Measurements from ENCODE around the gene PSMG2. TPM values are rescaled to one million over a fixed set of nuclear protein-coding genes. Genes with fewer than 3 reads are reported as not detected.
A peak's percentile ranks its signal among the peaks of the same experiment; 100 is the strongest.

PSMG2 gene
- total and polyA plus RNA-seq, 2 of the 13 experiments (the other 11 are each of a cell fraction or from before 2014, with no cell fraction given) = 53.4 to 94.8 TPM

DNA sequence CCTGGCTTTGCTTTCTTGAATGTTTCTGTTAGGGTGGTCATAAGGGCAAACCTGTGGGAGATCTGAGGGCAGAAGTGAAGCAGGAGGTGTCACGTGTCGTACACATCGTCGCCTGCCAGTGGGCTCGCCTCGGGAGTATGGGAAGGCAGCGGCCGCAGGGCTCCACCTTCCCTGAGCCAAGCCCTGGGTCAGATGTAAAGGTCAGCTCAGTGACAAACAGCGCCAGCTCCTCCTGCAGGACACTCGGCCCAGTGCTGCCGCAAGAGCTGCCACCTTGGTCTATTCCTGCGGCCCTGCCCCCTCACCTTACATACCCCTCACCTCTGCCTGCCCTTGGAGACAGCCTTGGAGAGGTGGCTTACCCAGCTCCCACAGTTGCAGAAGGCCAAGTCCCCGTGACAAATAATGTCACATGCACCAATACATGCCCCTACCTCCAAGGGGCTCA lies 64.2 kb downstream of the PSMG2 start (continued):
- TF ChIP-seq, protein P1, sequence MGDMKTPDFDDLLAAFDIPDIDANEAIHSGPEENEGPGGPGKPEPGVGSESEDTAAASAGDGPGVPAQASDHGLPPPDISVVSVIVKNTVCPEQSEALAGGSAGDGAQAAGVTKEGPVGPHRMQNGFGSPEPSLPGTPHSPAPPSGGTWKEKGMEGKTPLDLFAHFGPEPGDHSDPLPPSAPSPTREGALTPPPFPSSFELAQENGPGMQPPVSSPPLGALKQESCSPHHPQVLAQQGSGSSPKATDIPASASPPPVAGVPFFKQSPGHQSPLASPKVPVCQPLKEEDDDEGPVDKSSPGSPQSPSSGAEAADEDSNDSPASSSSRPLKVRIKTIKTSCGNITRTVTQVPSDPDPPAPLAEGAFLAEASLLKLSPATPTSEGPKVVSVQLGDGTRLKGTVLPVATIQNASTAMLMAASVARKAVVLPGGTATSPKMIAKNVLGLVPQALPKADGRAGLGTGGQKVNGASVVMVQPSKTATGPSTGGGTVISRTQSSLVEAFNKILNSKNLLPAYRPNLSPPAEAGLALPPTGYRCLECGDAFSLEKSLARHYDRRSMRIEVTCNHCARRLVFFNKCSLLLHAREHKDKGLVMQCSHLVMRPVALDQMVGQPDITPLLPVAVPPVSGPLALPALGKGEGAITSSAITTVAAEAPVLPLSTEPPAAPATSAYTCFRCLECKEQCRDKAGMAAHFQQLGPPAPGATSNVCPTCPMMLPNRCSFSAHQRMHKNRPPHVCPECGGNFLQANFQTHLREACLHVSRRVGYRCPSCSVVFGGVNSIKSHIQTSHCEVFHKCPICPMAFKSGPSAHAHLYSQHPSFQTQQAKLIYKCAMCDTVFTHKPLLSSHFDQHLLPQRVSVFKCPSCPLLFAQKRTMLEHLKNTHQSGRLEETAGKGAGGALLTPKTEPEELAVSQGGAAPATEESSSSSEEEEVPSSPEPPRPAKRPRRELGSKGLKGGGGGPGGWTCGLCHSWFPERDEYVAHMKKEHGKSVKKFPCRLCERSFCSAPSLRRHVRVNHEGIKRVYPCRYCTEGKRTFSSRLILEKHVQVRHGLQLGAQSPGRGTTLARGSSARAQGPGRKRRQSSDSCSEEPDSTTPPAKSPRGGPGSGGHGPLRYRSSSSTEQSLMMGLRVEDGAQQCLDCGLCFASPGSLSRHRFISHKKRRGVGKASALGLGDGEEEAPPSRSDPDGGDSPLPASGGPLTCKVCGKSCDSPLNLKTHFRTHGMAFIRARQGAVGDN (CRISPR knock-in tag; IDR thresholded peaks at IDR 0.05) = peak; percentile 95
- TF ChIP-seq, protein P2, sequence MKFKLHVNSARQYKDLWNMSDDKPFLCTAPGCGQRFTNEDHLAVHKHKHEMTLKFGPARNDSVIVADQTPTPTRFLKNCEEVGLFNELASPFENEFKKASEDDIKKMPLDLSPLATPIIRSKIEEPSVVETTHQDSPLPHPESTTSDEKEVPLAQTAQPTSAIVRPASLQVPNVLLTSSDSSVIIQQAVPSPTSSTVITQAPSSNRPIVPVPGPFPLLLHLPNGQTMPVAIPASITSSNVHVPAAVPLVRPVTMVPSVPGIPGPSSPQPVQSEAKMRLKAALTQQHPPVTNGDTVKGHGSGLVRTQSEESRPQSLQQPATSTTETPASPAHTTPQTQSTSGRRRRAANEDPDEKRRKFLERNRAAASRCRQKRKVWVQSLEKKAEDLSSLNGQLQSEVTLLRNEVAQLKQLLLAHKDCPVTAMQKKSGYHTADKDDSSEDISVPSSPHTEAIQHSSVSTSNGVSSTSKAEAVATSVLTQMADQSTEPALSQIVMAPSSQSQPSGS (CRISPR knock-in tag; IDR thresholded peaks at IDR 0.05) = peak; percentile 17; the same call in 1 of the 2 replicates
- TF ChIP-seq, protein P3, sequence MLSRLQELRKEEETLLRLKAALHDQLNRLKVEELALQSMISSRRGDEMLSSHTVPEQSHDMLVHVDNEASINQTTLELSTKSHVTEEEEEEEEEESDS (CRISPR knock-in tag; IDR thresholded peaks at IDR 0.05; ENCODE audit: borderline replicate concordance) = 0 out of 2 replicates have a peak, but pooled peaks have one; percentile 48
- peak; percentile 54 for TF ChIP-seq GATAD2A (CRISPR knock-in tag; IDR thresholded peaks at IDR 0.05)
- TF ChIP-seq ZFAT (CRISPR knock-in tag; conservative IDR thresholded peaks at IDR 0.05) = no peak
- TF ChIP-seq ZNF652 (CRISPR knock-in tag; IDR thresholded peaks at IDR 0.05; ENCODE audit: borderline replicate concordance, low read depth) = no peak
- no peak for TF ChIP-seq TCF12 (IDR thresholded peaks at IDR 0.05)
- TF ChIP-seq TCF12 (CRISPR knock-in tag; IDR thresholded peaks at IDR 0.05) = no peak
- TF ChIP-seq ZNF552 (CRISPR knock-in tag; IDR thresholded peaks at IDR 0.05; ENCODE audit: borderline replicate concordance) = no peak
- TF ChIP-seq JDP2 (CRISPR knock-in tag; IDR thresholded peaks at IDR 0.05; ENCODE audit: borderline replicate concordance) = no peak
- TF ChIP-seq PHF5A (CRISPR knock-in tag; IDR thresholded peaks at IDR 0.05; ENCODE audit: low read depth, unreplicated experiment) = peak; percentile 40
- TF ChIP-seq, protein P4, sequence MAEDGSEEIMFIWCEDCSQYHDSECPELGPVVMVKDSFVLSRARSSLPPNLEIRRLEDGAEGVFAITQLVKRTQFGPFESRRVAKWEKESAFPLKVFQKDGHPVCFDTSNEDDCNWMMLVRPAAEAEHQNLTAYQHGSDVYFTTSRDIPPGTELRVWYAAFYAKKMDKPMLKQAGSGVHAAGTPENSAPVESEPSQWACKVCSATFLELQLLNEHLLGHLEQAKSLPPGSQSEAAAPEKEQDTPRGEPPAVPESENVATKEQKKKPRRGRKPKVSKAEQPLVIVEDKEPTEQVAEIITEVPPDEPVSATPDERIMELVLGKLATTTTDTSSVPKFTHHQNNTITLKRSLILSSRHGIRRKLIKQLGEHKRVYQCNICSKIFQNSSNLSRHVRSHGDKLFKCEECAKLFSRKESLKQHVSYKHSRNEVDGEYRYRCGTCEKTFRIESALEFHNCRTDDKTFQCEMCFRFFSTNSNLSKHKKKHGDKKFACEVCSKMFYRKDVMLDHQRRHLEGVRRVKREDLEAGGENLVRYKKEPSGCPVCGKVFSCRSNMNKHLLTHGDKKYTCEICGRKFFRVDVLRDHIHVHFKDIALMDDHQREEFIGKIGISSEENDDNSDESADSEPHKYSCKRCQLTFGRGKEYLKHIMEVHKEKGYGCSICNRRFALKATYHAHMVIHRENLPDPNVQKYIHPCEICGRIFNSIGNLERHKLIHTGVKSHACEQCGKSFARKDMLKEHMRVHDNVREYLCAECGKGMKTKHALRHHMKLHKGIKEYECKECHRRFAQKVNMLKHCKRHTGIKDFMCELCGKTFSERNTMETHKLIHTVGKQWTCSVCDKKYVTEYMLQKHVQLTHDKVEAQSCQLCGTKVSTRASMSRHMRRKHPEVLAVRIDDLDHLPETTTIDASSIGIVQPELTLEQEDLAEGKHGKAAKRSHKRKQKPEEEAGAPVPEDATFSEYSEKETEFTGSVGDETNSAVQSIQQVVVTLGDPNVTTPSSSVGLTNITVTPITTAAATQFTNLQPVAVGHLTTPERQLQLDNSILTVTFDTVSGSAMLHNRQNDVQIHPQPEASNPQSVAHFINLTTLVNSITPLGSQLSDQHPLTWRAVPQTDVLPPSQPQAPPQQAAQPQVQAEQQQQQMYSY (CRISPR knock-in tag; IDR thresholded peaks at IDR 0.05) = no peak
- peak; percentile 53; the same call in 1 of the 2 replicates for TF ChIP-seq ZNF350 (CRISPR knock-in tag; IDR thresholded peaks at IDR 0.05; ENCODE audit: borderline replicate concordance, low read depth)
- TF ChIP-seq ZNF816 (CRISPR knock-in tag; IDR thresholded peaks at IDR 0.05; ENCODE audit: borderline replicate concordance) = no peak
- TF ChIP-seq, protein P5, sequence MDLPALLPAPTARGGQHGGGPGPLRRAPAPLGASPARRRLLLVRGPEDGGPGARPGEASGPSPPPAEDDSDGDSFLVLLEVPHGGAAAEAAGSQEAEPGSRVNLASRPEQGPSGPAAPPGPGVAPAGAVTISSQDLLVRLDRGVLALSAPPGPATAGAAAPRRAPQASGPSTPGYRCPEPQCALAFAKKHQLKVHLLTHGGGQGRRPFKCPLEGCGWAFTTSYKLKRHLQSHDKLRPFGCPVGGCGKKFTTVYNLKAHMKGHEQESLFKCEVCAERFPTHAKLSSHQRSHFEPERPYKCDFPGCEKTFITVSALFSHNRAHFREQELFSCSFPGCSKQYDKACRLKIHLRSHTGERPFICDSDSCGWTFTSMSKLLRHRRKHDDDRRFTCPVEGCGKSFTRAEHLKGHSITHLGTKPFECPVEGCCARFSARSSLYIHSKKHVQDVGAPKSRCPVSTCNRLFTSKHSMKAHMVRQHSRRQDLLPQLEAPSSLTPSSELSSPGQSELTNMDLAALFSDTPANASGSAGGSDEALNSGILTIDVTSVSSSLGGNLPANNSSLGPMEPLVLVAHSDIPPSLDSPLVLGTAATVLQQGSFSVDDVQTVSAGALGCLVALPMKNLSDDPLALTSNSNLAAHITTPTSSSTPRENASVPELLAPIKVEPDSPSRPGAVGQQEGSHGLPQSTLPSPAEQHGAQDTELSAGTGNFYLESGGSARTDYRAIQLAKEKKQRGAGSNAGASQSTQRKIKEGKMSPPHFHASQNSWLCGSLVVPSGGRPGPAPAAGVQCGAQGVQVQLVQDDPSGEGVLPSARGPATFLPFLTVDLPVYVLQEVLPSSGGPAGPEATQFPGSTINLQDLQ (CRISPR knock-in tag; IDR thresholded peaks at IDR 0.05) = no peak
- TF ChIP-seq DR1 (CRISPR knock-in tag; IDR thresholded peaks at IDR 0.05) = 0 out of 2 replicates have a peak, but pooled peaks have one; percentile 38
- TF ChIP-seq, protein P6, sequence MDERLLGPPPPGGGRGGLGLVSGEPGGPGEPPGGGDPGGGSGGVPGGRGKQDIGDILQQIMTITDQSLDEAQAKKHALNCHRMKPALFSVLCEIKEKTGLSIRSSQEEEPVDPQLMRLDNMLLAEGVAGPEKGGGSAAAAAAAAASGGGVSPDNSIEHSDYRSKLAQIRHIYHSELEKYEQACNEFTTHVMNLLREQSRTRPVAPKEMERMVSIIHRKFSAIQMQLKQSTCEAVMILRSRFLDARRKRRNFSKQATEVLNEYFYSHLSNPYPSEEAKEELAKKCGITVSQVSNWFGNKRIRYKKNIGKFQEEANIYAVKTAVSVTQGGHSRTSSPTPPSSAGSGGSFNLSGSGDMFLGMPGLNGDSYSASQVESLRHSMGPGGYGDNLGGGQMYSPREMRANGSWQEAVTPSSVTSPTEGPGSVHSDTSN (CRISPR knock-in tag; IDR thresholded peaks at IDR 0.05) = no peak

Measured in HepG2 (cell line).